GM19468 (cell line): Measurements from ENCODE around the gene CTXN1.
"Not testable (repeated sequence)": the region's sequence is repeated elsewhere in the genome, so short reads cannot be mapped to it uniquely, and the experiment has no call there.

Experiments
- ATAC-seq: cut with Tn5 transposase; IDR thresholded peaks from one replicate; pipeline ENCODE4 v1.9.1; 2021; ENCODE audit warnings: mild to moderate bottlenecking, moderate library complexity, moderate number of reproducible peaks; ENCODE audit not compliant: unreplicated experiment; ENCODE audit errors: extremely low read depth

CTXN1 gene

GRCh38 chr19:7927605-7928333 lies 1.8 kb upstream of the CTXN1 start:
- ATAC-seq = no peak

- no peak for ATAC-seq
Observed at GRCh38 chr19:7926727-7927604, 1.0 kb upstream of the CTXN1 start.

- ATAC-seq = no peak
Observed at GRCh38 chr19:7925171-7925851, 624 bp downstream of the CTXN1 start.

GRCh38 chr19:7924651-7925170 lies 1.2 kb downstream of the CTXN1 start:
- no peak for ATAC-seq

DNA sequence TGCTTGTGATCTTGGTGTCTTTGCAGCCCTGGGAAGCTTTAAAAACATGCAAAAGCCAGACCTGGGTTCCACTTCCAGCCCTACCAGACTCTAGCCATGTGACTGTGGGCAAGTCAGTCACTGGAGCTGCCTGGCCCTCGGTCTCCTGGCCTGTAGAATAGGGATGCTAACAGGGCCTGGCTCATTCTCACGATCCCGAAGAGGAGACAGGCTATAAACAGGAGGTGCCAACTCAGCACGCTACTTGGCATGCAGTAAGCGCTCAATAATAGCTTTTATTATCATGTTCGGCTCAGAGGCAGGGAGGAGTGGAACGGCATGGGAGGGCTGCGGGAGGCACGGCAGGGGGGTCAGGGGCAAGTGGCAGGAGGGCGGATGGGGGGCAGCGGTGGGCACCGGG lies 1.7 kb downstream of the CTXN1 start:
- no peak for ATAC-seq

DNA sequence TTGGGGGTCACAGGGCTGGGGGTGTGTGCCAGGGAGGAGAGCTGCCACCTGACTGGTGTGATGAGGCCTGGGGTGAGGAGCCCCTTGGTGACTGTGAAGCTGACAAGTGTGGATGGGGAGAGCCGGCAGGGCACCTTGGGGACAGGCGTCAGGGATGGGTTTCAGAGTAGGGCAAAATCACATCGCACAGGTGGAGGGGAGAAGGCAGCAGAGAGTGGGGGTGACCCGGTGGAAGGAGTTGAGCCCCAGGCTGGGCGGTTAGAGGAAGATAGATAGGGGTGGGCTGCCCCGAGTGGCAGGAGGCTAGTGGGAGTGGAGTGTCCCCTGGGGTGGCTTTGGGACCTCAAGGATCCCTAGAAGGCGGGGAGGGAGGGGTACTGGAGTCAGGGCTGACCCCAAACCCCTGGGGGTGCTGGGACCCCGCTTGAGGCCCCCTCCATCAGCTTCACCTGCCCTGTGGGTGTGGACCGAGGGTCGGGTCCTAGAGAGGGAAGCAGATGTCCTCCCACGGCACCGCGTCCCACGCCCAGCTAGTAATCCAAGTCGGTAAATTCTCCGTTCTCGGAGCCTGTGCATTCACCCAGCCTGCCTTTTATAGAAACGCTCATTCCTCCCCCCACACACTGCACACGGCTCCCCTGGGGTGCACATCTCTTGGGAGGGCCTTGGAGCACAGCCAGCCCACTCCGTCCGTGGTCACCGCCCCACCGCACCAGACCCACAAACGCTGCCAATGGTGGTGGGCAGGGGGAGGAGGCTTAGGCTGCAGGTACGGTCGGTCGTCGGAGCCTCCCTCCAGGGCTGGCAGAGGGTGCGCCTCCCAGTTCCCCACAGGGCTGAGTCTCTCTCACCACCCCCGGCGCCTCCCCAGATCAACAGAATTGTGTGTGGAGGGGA lies 2.4 kb downstream of the CTXN1 start:
- no peak for ATAC-seq

DNA sequence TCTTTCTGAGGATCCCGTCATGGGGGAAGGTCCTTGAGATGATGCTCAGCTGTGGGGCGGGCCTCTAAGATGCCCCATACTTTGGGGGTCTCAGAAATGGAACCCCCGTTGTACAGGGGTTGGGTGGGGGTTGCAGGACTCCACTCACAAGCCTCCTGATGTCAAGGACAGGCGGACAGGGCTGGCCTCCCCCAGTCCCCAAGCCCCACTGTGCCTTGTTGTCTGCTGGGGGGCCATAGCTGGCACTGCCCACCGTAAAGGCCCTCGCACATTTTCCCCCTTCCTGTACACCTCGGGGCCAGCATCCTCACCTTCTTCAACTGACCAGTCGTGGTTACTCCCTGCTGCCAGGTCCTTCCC lies 3.1 kb downstream of the CTXN1 start:
- ATAC-seq = no peak

DNA sequence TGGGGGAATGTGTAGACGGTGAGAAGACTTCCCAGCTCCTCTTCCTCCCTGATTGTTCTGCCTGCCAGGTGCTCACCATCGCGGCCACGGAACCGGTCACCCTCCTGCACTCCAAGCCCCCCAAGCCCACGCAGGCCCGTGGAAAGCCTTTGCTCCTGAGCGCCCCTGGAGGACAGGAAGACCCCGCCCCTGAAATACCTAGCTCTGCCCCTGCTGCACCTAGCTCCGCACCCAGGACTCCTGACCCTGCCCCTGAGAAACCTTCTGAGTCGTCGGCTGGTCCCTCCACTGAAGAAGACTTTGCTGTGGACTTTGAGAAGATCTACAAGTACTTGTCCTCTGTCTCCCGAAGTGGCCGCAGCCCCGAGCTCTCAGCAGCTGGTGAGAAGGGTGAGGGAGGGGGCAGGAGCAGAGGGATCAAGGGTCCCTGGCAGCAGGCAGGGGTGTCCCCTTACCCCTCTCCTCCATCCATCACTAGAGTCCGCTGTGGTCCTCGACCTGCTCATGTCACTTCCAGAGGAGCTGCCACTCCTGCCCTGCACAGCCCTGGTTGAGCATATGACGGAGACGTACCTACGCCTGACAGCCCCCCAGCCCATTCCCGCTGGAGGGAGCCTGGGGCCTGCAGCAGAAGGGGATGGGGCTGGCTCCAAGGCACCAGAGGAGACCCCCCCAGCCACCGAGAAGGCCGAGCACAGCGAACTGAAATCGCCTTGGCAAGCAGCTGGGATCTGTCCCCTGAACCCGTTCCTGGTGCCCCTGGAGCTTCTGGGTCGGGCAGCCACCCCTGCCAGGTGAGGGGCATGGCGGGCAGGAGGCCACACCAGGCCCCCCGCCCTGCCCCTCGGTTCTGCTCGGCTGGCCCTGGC lies 3.7 kb downstream of the CTXN1 start:
- ATAC-seq = no peak

GRCh38 chr19:7921302-7921966 lies 4.5 kb downstream of the CTXN1 start:
- no peak for ATAC-seq

GRCh38 chr19:7920519-7921301 lies 5.2 kb downstream of the CTXN1 start:
- peak; percentile 21 for ATAC-seq

DNA sequence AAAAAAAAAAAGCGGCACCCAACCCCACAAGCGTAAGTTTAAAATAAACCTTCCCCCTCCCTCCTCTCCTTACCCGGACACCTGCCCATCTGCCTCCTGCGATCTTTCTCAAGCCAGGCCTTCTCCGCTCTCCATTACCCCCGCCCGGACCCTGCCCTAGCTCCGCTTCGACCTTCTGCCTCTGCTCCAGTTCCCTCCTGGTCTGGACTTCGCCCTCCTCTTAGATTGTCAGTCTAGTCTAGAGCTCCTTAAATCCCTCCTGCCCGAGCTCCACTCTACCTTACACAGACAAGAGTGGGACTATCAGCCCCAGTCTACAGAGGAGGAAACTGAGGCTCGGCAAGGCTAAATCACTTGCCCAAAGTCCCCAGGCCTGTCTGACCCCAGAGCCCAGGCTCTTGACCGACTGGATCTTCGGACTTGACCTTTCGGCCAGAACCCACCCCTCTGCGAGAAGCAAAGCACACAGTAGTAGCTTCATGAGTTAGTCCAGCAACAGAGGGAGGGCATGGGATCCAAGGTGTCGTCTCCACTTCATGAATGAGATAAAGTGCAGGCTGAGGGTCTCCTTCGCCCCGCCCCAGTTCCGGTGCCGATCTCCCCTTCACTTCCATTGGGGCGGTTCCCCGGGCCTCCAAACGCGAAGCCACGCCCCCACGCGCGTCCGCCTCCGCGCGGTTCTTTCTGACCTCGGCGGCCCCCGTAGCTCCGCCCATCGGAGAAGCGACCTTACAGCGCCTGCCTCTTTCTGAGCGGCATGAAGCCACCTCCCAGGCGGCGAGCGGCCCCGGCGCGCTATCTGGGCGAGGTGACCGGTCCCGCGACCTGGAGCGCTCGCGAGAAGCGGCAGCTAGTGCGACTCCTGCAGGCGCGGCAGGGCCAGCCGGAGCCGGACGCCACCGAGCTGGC lies 6.1 kb downstream of the CTXN1 start, which contains the start of gene SNAPC2:
Gene SNAPC2 (plus strand): TSS at position 729 of the 909 bp plus-strand sequence. CDS start 29 bp downstream, at position 758.
- ATAC-seq = peak; percentile 34

DNA sequence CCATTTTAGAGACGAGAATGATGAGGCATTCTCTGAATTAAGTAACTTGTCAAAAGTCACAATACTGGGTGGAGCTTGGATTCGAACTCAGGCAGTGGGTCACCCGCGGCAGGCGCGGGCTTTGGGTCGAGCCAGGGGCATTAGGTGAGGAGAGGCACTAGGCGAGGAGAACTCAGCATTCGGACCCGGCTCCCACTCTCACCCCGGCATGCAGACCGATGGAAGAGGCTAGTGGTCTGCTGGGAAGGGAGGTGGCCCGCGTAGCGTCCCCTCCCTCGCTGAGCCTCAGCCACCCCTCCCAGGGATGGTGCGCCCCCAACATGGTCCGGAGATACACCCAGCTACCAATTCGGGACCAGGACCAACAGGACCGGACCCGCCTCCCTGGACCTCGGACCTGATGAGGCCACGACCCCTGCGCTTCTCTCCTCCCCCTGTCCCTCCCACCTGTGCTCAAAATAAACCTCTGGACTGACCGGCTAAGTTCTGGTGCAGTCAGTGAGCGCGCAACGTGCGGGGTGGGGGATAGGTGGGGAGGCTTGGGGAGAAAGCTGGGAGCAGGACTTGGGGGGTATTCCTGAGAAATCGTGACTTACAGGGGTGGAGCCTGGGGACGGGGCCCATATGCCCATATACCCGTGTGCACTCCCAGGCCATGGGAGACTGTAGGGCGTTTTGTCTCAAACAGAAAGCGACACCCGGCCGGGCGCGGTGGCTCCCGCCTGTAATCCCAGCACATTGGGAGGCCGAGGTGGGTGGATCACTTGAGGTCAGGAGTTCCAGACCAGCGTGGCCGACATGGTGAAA lies 7.1 kb downstream of the CTXN1 start:
- no peak for ATAC-seq

- ATAC-seq = not testable (repeated sequence)
Observed at GRCh38 chr19:7918062-7918614, 7.8 kb downstream of the CTXN1 start.

DNA sequence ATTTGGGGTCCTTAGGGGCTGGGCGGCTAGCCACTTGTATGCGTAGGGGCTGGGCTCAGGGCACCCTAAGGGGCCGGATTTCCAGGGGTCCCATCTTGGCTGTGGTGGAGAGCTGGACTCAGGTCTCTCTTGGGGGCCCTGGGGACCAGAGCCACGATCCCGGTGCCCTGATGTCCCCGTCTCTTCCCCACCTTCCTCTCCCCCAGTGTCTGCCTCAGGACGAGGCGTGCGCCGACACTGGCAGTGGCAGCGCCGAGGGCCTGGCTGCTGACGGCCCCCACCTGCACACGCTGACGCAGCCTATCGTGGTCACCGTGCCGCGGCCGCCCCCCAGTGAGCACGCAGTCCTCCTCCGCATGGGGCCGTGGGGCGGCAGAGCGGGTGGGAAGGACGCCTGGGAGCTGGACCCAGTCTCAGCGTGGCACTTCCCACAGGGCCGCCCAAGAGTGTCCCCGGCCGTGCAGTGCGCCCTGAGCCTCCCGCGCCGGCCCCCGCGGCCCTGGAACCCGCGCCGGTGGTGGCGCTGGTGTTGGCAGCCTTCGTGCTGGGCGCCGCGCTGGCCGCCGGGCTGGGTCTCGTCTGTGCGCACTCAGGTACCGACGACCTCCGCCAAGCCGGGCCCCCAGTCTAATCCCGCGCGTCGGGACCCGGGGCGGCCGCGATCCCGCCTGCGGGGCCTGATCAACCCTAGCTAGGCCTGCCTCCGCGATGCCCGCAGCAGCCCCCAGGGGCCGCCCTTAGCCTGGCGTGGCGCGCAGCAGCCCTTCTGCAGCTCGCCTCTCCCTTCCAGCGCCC lies 8.5 kb downstream of the CTXN1 start:
- no peak for ATAC-seq

- ATAC-seq = no peak
Observed at GRCh38 chr19:7916955-7917266, 9.0 kb downstream of the CTXN1 start.
